T follicular helper cell (primary cell): ENCODE data around the gene LRRC17.
"Not testable (repeated sequence)": the region's sequence is repeated elsewhere in the genome, so short reads cannot be mapped to it uniquely, and the experiment has no call there.

Source experiments
- DNase-seq: peaks from one replicate; pipeline ENCODE4 v3.0.0-alpha.2; 2020; ENCODE audit warnings: low read depth

Gene LRRC17

DNA sequence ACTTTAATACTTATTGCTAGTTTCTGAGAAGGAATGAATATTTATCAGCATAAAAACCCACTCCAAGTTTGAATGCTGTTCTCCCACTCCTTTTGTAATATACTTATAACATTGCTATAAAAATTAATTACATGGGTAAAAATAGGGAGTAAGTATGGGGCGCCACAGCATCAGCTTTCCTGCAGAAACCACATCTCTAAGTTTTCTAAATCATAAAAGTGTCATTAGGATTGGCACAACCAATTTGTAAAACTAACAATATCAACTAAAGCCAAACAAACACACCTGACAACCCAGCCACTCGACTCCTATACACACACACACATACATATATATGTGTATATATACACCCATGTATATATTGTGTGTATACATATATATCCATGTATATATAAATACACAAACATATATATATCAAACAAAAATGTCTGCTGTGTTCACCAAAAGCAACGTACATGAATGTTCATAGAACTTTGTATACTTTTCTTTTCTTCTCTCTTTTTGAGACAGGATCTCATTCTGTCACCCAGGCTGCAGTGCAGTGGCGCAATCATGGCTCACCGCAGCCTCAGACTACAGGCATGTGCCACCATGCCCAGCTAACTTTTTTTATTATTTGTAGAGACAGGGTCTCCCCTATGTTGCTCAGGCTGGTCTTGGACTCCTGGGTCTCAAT, 14.8 kb upstream of the LRRC17 start:
- no peak for DNase-seq

GRCh38 chr7:102898532-102898859, 14.3 kb upstream of the LRRC17 start:
- DNase-seq, result no peak

- DNase-seq, result not testable (repeated sequence)
These were observed 10.7 kb upstream of the LRRC17 start for GRCh38 chr7:102902052-102902451.

GRCh38 chr7:102903576-102903975, 9.2 kb upstream of the LRRC17 start:
- not testable (repeated sequence) for DNase-seq

DNA sequence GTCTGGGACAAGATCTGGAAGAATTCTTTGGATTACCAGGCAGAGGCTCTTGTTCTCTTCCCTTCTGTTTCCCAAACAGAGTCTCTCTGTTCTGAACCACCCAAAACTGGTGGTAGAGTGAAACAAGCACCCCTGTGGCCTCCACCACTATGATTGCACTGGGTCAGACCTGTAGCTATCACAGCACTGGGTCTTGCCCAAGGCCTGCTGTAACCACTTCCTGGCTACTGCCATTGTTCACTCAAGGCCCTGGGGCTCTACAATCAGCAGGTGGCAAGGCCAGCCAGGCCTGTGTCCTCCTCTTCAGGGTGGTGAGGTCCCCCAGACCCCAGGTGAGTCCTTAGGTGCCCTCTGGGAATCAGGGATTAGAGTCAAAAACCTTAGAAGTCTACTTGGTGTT, 4.1 kb upstream of the LRRC17 start:
- no peak for DNase-seq

DNA sequence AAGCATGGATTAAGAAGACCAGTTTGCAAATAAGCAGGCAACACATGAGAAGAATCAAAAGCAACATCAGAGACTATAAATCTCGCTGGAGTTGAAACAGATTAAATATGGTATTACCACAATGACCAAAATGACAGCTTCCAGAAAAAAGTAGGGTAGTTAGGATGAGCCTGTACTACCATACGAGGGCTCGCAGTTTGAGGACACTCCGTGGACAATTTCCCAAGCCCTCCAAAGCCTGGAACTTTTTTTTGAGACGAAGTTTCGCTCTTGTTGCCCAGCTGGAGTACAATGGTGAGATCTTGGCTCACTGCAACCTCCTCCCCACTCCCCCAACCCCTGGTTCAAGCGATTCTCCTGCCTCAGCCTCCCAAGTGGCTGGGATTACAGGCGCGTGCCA, 1.0 kb downstream of the LRRC17 start:
- DNase-seq, result no peak

DNA sequence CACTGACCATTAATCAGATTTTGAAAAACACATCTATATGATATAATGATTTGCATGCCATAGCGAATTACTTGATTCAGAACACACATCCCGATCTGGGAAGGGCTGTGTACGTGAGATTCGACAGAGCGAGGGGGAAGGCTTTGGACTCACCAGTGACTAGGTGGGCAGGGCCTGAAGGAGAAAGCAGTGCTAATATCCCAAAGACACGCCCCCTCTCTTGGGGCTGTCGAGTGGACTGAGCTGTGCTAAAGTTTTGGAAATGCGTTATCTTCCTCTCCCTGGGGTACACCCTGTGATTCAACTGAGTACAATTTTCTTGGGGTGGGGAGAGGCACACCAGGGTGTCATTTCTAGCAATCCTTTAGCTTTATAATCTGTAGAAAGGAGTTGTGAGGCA, 1.8 kb downstream of the LRRC17 start:
- DNase-seq, result no peak

DNA sequence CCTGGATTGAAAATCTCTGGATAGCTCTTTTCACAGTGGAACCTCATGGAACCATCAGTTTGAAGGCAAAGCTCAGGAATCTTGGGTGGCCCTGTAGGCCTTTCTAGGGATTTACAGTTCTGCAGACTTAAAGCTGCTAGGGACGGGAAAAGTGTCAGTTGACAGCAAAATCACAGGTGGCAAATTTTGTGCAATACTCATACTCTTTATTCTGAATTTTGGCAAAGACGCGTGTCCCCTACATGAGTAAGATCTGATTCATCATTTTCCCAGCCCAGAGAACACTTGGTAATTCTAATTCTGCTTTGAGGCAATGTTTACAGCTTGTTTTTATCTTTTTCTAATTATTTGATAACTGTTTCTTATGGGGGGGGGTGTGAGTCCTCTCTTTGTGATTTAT, 3.6 kb downstream of the LRRC17 start:
- DNase-seq, result no peak

DNA sequence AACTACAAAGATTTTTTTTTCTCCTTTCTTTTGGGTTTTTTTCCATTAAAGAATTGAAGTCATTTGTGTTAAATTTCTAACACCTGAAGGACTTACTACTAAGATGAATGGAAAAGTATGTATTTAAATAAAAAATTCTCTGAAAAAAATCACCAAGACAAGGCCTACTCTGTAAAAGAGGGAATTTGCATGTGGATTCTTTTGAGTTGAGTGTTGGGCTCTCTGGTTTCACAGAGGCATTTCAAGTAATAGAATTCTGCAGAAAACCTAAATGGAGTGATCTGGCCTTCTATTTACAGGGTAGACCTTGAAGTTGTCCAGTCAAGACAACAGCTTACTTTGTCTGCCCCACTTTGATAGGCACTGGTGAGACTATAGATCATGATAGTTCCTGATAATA, 4.1 kb downstream of the LRRC17 start:
- DNase-seq, result no peak

DNA sequence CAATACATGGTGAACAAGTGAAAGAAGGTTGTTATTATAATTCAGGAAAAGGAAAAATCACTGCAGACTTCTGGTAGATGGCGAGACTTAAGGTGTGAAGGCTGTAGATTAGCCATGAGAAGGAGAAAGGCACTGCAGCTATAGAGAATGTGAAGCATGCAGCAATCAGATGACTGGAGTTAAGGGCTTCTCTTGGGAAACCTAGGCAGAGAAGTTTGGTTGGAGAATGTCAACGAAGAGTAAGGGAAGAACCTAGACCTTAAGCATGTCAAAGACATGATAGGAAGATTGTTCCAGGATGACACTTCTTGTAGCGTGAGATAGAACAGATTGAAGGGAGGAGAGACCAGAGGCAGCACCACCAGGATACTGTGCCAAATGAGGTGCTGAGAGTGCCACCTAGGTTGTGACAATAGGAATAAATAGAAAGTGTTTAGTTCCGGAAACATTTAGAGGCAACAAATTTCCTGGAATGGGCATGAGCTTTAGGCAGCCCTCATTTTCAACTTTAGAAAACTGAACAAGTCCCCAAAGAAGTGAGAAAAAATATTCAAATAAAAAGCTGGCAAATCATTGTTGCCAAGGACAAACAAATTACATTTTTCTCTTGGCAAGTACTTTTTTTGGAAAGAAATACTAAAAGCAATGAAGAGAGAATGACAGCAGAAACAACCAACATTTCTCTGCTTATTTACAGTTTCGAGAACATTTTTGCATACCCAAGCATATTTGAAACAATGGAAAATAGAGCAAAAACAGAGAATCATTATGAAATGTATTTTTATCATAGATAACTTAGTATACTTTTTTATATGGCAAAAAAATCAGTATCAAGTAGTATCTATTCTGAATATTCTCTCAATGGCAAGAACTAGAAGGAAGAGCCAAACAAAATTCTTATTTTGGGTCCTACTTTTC, 4.9 kb downstream of the LRRC17 start:
- DNase-seq, result no peak

DNA sequence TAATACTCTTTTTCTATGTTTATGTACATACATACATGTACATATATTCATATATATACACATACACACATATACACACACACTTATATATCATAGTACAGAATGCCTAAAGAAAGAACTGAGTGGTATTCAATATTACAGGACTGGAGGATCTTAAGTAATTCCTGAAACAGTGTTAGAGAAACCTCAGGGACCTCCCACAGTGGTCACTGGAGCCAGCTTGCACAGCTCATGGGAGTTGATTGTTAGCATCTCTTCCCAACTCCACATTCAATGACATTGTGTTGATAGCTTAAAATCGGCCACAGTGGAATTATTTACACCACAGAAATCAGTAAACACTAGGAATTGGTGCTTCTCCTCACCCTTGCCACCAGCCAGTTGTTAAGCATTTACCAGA, 6.0 kb downstream of the LRRC17 start:
- DNase-seq, result no peak

- no peak for DNase-seq
These were observed 13.4 kb downstream of the LRRC17 start for GRCh38 chr7:102925976-102926782.

GRCh38 chr7:102926783-102927140, 14.0 kb downstream of the LRRC17 start:
- no peak for DNase-seq

DNA sequence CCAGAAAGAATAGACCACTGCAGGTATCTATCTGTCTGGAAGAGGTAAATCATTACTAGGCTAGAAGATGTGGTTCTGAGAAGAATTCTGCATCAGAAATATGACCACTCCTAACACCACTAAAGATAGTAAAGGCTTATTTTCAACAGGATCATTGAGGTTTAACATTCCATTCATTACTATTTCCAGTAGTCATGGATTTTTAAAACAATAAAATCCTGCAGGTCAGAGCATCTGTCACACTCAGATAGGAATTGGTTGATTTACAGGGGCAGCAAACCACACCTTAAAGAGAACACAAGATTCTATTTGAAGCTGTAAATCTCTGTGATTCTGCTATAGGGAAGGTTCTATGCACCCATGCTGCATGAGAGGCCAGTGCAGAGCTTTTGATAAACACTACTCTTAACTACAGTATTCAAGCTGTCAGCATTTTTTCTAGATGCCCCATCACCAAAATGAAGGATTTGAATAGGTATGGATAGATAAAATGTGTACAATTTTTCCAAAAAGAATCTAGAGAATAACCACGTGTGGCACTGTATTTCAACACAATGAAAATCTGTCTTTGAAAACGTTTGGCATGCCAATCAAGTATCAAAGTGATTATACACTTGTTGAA, 14.6 kb downstream of the LRRC17 start:
- DNase-seq, result no peak

DNA sequence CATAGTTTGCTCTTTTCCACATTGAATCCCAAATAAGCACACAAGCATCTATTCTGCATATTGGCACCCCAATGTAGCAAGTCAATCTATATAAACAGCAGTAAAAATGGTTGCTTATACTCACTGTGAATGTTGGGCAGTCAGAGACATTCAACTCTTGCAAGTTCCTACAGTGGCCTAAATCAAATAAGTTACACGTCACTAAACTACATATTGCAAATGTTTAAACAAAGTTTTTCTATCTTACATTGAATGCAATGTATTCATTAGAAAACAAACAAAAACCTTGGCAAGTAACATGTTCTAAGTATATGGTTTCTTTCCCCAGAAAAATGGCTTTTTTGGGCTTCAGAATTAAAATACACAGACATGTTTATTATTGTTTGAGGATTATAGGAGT, 19.0 kb downstream of the LRRC17 start:
- no peak for DNase-seq

GRCh38 chr7:102933763-102934162, 21.0 kb downstream of the LRRC17 start:
- DNase-seq, result no peak

- DNase-seq, result no peak
These were observed 21.4 kb downstream of the LRRC17 start for GRCh38 chr7:102934239-102934638.

DNA sequence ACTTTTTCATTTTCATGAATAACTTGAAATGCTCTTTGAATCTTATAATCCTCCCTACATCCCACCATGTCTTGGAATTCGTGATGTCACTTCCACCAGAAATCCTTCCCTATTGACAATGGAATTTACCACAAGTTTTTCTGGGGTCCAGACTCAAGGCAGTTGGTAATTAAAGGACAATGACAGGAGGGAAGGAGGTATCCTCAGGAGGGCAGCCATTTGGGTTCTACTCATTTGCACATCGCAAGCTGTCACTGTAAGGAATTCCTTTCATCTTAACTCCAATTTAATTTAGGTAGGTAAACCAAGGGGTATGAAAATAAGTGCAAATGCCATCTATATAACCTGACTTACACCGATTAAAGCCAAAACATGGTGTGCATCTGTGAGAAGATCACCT, 21.9 kb downstream of the LRRC17 start:
- DNase-seq, result no peak

DNA sequence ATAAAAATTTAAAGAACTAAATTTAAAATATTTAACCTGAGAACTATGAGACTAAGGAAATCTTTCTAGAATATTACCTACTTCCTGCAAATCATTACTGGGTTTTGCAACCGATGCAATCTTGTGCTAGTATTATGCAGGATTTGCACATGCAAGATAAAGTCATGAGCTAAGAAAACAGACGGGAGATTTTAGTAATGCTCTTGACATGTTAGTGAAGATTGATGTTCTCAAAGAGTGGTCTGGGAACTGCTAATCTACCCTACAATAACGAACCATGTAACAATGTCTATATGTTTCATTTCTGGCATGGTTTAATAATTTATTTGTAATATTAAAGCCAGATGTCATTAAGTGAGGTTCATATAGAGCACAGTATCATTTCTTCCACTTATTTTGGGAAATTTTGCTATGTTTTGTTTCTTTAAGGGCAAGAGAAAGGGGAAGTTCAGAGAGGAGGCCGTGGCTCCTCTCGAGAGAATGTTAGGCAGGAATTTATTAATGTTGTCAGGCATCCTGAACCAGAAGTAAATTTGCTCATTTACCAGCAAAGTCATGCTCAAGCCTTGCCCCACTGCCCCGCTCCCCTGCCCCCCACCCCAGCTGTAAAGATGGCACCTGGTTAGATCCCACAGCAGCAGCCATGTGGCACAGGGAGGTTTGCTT, 22.8 kb downstream of the LRRC17 start:
- no peak for DNase-seq

- DNase-seq, result no peak
These were observed 25.9 kb downstream of the LRRC17 start for GRCh38 chr7:102938679-102939078.

DNA sequence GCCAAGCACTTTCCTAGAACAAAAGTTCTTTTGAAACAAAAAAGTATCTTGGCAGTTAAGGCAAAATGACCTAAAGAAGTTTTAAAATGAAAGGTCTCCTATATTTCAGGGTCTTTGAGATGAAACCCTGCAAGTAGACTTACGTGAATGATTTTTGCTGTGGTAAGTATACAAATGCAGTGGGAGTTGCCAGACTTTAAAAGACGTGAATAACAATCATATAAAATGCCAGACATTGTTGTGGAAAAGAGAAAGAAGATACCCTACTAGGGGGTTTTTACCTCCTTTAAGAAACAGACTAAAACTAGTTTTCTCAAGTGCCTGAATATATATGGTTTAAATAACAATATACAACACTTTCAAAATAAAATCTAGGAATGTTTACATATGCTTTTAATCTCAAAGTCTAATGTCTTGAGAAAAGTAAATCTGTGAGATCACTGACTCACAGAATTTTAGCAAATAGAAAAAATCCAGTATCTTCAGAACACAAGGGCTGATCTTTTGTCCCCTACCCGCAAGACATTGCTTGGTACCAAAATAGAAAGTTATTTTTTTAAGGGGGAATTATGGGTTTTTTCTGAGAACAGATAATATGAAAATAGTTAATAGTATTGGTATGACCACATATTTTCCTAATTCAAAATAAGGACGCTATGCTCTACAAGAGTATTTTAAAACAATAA, 29.5 kb downstream of the LRRC17 start:
- no peak for DNase-seq
